HG02973 (cell line): ENCODE measurements around the gene KLHL21.
"Not testable (repeated sequence)": the region's sequence is repeated elsewhere in the genome, so short reads cannot be mapped to it uniquely, and the experiment has no call there.

ENCODE experiments used
- ATAC-seq: cut with Tn5 transposase; IDR thresholded peaks from one replicate; pipeline ENCODE4 v1.9.1; 2021; ENCODE audit warnings: moderate library complexity; ENCODE audit not compliant: unreplicated experiment

The KLHL21 gene

DNA sequence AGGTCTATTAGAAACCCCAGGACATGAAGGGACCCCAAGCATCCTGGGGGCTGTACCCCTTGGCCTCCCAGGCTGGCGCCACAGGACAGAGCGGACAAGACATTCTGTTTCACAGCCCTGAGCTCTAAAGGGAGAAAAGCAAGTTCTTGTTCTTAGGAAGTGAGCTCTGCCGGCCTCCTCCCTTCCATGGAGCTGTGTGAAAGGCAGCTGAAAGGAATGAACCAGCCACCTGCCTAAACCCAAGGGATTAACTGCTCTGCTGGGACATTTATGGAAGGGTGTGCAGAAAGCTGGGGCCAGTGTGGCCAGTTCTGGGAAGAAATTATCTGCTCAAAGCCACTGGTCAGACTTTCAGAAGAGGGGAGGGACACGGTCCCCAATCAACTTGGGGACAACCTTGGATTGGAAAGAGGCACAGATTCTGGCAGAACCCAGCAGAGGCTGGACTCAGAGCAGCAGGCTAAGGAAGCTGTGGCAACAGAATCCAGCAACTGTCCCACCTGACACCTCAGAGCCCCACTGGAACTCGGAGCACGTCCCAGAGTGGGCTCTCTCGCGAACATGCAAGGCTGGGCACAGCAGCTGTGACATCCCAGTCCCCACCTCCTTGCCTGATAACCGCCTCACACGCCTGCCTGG lies 2.1 kb downstream of the KLHL21 start:
- no peak for ATAC-seq

DNA sequence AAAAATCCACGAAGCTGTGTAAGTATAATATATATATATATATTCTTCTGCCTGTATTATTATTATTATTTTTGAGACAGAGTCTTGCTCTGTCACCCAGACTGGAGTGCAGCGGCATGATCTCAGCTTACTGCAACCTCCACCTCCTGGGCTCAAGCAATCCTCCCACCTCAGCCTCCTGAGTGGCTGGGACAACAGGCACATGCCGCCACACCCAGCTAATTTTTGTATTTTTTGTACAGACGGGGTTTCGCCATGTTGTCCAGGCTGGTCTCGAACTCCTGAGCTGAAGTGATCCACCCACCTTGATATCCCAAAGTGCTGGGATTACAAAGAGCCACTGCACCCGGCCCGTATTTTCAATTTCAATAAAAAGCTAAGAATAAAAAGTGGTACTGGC lies 2.7 kb downstream of the KLHL21 start:
- not testable (repeated sequence) for ATAC-seq

DNA sequence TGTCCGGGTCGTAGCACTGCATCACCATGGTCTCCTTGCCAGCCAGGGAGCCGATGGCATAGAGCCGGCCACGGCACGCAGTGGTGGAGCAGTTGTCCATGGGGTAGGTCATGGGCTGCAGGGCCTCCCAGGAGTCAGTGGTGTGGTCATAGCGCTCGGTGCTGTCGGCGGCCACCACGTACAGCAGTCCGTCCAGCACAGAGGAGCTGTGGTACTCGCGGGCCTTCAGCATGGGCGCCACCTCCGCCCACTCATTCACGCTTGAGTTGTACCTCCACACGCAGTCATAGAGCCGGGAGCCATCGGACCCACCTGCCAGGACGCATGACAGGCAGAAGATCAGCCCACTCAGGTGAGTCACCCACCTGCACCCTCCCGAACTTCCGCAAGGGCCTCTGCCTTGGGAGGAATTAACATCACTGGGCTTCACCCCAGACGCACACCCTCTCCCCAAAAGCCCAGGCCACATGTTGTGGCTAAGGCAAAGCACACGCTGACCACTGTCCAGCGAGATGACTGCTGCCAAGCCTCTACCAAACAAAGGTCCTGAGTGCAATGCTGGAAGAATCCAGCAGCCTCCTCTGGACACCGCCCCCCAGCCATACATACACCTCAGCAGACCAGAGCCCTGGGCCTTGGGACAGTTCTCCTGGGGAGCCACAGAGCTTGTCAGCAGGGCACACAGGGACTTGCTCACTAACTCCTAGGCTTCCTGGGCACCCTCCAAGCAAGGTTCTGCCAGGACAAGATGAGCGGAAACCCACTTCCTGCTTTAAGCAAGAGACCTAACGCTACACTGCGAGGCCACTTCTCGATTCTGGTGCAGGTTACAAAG lies 3.3 kb downstream of the KLHL21 start:
- ATAC-seq, result no peak

DNA sequence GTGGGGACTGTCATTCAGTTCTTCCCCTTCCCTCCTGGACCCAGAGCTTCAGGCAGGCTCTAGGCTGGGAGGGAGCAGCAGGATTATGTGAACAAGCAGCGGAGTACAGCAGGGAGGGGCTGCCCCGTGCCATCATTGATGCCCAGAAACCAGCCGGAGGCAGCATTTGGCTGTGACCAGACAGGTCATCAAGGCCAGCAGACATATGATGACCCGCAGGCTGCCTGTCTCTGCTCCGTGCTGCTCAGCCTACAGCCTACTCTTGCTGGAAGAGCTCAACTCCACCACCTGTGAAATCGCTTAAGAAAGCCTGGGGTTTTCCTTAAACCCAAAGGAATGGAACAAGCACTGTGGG lies 4.9 kb downstream of the KLHL21 start:
- no peak for ATAC-seq

DNA sequence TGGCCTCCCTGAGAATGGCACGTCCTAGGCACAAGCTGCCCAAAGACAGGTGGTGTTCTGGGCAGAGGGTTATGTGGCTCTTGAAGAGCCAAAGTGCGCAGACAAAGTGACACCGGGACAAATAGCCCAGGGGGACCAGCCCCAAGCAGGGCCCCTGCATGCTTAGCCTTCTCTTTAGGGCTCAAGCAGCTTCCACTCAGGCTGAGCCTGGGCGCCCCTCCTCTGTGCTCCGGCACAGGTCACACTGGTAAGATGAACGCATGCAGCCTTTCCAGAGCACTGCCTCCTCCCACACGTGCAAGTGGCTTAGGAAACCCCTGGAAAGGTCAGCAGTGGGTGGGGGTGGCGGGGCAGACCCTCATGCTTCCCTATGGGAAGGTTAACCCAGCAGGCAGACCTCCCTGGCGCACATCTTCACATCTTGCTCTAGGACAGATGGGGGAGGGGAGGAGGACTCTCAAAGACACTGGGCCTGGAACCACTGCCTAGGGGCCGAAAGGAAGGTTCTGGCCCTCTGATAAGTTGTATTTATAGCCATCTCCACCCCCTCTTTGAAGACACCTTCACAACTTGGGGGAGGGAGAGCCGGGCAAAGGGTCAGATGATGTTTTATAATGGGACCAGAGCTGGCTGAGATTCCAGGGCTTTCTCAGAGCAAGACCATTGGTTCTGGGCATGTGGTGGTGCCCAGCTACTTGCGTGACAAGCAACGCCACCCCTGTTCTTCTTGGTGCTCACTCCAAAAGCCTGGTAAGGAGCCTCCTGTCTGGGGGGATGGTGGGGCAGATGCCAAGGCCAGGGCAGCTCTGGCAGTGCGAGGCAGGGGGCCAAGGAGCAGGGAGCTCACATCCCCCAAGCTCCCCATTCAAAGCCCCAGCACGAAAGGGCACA lies 5.5 kb downstream of the KLHL21 start:
- no peak for ATAC-seq

DNA sequence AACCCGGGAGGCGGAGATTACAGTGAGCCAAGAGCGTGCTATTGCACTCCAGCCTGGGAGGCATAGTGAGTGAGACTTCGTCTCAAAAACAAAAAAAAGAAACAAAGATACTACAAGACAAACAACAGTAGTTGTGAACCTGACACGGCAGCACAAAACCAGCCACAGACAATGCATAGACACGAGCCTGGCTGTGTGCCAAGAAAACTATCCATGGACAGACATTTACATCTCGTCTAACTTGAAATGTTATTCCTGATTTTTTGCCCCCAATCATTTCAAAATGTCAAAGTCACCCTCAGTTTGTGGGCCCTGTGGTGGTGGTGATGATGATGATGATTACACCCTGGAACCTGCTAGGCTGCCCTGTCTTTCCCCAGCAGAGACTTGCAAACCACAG lies 6.3 kb downstream of the KLHL21 start:
- no peak for ATAC-seq

DNA sequence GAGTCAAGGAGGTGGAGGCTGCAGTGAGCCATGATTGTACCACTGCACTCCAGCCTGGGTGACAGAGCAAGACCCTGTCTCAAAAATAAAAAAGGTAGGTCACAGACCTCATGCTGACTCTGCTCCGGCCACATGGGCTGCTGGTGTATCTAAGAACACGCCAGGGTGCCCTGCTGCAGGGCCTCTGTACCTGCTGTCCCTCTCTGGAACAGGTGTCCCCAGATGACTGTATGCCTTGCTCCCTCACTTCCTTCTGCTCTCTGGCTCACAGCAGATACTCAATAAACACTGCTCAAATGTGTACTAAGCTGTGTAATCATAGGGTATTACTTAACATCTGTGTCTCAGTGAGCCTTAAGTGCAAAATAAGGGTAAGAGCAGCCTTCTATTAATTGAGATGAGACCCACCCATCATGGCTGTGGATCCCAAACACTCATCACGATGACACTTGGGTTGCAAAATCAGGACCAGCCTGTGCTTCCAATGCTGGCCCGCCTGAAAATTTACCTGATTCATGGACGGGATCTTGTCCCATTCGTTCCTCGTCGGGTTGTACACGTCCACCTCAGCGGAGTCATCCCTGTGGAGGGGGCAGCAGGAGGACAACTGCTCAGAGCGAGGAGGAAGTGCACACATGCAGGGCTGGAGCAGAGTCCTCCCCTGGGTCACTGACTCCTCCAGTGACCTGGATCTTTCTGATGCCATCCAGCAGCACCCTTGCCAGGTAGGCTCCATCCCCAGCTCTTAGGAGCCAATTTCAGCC lies 7.5 kb downstream of the KLHL21 start:
- ATAC-seq, result no peak

DNA sequence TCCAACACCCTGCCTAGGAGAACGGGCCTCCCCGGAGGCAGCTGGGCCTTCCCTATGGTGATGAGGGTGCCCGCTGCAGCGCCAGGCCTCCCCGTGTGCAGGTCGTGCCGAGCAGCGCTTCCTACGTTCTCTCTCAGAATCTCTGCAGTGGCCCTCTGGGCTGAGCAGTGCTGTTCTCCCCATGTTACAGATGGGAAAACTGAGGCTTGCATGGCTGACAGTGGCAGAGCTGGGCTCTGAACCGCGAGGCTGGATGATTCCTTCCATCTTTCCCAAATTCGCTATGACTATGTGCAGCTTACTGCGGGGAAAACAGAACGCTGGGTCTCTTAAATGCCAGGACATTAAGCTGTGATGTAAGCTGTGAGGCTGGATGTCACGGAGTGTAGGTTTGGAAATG lies 8.9 kb downstream of the KLHL21 start:
- ATAC-seq, result no peak

DNA sequence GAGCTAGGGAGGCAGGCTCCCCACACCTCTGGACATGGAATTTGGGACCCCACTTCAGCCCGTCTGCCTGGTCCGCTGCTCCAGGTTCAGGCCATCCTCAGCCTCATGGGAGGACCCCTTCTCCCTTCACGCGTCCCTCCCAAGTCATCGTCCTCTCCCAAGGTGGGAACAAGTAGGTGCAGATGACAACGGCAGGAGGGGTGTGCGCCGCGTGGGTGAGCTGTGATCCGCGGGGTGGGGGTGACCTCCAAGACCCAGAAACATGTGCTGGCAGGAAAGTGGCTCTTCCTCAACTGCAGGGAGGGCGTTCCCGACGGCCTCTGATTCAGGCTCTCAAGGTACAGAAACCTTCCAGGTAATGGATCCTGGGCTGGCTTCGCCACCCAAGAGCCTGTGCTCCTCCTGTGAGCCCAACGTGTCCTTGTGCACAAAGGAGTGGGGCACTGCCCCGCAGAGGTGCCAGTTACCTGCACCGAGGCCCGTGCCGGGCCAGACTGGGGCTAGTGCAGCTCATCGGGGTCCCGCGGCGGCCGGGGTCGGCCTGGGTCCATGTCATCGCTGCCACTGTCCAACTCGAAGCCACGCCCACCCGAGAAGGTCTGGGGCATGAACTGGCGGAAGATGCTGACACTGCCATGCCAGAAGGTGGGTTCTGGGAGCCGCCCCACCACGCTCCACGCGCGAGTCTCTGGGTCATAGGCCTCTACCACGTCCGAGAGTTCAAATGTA lies 9.6 kb downstream of the KLHL21 start:
- ATAC-seq, result no peak

DNA sequence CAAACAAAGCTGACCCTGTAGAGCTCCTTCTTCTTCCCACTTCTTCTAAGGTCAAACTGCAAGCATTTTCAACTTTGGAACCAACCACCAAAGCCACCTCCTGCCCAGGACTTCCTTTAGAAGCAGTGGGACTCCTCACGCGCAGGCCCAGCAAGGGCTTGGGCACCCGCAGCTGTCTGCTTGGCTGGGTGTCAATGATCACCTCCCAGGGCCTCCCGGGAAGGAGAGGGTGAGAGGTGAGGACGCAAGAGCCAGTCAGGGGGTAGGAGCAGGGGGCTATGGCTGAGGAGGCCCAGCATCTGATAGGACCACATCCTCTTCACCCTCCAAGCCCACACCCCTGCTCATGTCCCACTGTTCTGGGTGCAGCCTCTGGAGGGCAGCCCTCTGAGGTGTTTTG lies 10.2 kb downstream of the KLHL21 start:
- no peak for ATAC-seq

DNA sequence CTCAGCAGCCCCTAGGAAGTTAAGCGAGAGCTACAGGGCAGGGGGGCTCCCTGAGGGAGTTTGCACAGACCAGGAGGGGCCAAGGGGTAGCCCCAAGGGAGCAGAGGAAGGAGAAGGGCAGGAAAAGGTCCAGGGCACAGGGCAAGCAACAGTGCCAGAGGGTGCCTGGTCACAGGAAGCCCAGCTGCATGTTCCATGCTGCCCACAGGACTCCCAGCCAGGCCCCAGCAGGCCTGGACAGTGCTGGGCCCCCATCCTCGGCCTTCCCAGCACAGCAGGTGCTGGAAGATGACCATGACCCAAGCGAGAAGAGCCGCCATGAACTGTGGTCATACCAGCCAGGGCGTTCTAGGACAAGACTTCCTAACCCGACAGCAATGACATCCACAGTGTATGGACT lies 11.0 kb downstream of the KLHL21 start:
- no peak for ATAC-seq

DNA sequence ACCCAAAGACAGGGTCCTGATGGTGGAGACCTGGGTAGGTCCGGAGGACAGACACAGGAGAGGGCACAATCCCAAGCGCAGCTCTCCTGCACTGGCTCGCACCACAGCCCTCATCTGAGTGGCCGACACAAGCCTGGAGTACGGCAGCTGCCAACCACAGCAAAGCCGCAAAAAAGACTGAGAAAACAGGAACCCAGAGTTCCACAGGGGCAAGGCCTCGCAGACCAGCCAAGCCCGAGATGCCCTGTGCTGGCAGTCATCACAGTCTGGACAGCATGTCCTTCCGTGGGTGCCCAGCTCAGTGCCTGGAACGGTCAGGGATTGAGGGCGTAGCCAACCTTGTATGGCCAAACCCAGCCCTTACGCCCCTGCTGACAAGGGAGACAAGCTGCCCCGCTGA lies 11.4 kb downstream of the KLHL21 start:
- ATAC-seq, result no peak

DNA sequence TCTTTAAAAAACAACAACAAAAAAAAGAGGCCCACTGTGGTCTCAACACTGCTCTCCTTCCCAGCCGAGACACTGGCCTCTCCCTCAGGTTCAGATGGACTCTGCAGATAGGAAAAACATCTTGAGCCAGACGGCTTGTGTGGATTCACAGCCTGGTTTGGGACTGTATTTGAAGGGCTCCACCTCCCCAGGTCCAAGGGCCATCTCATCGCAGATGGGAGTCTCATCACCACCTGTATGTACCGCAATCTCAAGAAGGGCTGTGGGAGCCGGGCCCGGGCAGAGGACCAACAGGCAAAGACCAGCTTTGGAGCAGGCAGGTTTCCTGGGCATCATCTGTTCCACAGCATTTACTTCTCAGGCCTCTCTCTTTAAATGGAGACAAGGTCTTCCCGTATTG lies 12.6 kb downstream of the KLHL21 start:
- no peak for ATAC-seq

DNA sequence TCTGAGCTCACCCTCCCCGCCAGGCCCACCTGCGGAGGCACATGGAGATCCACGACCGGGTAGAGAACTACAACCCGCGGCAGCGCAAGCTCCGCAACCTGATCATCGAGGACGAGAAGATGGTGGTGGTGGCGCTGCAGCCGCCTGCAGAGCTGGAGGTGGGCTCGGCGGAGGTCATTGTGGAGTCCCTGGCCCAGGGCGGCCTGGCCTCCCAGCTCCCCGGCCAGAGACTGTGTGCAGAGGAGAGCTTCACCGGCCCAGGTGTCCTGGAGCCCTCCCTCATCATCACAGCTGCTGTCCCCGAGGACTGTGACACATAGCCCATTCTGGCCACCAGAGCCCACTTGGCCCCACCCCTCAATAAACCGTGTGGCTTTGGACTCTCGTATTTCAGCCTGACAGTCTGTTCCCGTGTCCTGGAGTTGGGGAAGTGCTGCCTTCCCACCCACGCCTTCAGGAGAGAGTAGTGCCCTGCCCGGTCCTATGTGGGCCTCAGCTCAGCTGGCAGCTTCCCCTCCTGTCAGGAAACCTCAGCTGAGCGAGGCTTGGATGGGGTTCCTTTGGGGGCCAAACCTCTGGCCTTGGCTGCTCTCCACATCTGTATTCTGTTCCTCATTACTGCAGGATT lies 13.7 kb downstream of the KLHL21 start:
- no peak for ATAC-seq

DNA sequence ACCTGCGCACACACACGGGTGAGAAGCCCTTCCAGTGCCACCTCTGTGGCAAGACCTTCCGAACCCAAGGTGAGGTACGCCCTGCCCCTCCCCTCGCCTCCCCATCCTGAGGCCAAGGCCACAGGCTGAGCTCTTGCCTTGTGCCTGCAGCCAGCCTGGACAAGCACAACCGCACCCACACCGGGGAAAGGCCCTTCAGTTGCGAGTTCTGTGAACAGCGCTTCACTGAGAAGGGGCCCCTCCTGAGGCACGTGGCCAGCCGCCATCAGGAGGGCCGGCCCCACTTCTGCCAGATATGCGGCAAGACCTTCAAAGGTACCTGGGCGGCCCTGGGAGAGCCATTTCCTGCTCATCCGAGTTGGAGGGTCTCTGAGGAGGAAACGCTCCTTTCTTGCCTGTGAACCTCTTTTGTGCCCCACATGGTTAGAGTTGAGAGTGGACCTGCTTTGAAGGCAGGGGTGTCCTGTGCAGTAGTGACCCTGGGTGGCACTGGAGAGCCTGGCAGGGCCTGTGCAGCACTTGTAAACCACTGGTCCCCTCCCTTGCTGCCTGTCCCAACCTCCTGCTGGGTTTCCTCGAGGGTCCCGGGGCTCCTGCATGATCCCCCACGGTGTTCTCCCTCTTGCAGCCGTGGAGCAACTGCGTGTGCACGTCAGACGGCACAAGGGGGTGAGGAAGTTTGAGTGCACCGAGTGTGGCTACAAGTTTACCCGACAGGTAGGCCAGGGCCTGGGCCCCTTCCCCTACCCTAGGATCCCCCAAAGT lies 14.4 kb downstream of the KLHL21 start:
- no peak for ATAC-seq

DNA sequence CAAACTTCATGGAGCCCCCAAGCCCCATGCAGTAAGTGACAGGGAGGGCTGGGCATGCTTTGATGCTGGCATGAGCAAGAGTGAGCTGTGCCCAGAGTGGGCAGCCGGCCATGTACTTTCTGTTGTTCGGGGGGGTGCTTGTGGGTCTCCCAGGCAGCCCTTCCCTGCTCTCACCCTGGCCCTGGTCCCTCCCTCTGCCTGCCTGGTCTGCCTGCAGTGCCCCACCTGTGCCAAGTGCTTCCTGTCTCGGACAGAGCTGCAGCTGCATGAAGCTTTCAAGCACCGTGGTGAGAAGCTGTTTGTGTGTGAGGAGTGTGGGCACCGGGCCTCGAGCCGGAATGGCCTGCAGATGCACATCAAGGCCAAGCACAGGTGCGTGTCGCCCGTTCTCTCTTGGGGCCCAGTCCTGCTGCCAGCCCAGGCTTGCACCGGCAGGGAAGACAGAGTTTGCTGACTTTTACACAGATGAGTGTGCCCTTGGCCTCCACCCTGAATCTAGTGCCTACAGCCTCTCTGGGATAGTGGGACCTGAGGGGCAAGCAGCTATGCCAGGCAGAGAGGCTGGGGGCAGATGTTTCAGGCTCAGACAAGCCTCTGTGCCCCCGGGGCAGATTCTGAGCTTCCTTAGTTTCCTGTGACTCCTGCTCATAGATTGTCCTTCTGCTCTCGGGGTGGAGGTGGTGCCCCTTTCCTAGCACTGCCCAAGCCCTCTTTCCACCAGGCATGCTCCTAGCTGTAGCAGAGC lies 15.2 kb downstream of the KLHL21 start:
- no peak for ATAC-seq

DNA sequence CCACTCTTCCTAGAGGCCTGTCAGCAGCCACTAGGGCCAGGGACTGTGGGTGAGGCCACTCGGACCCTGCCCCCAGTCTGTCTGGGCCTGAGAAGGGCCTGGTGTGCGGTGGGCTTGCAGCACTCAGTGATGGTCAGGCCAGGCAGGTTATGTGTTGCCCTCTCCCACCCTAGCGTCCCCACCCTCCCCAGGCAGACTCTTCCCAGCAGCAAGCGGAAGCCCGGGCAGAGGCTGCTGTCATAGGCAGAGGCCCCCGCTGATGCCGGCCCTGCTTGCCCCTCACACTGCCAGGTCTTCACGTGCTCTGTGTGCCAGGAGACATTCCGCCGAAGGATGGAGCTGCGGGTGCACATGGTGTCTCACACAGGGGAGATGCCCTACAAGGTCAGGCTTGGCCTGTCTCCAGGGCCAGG lies 16.3 kb downstream of the KLHL21 start:
- ATAC-seq, result no peak

DNA sequence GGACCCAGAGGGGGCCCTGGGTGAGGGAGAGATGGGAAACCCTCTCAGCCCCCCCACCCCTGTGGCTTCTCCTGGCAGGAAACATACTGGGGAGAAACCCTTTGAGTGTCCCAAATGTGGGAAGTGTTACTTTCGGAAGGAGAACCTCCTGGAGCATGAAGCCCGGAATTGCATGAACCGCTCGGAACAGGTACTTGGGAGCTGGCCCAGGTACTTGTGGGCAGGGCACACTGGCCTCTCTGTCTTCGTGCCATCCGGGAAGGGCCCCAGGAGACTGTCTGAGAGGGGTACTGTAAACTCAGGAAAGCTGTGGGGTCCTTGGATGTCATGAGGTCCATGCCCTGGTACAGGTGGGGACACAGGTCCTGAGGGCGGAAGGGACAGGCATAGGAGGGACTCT lies 16.8 kb downstream of the KLHL21 start:
- no peak for ATAC-seq
